Measurements from ENCODE around the gene ANKRD13D. TPM values are rescaled to one million over a fixed set of nuclear protein-coding genes. Genes with fewer than 3 reads are reported as not detected.

The ANKRD13D gene
- total RNA-seq, 3 donors from 2014 or later, result 67.7 to 75.4 (median 69.8) TPM

DNA sequence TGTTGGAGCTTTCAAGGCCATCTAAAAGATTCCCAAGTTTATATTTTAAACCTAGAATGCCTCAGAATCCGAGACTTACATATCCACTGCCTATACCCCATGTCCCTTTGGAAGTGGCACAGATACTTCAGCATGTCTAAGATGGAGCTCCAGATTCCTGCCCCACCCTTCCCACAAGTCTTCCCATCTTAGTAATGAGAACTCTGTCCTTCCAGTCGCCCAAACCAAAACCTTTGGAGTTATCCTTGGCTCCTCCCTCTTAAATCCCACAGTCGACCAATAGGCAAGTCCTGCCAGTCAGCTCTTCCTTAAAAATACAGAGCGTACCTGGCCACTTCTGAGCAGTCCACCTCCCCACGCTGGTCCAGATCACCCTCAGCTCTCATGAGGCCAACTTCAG is 59.9 kb downstream of the ANKRD13D start:
- no peak for DNase-seq
- H3K4me1 Mint-ChIP-seq (ENCODE audit: low read depth), result peaks cover 70% of the 10 kb centered on the region
- no peaks in the 10 kb centered on the region for H3K9me3 Mint-ChIP-seq
- no peaks in the 10 kb centered on the region for H3K27me3 Mint-ChIP-seq (ENCODE audit: low read depth)
- H3K4me3 Mint-ChIP-seq, result no peak overlapping the region
- H3K36me3 Mint-ChIP-seq (ENCODE audit: insufficient read depth), result no peaks in the 10 kb centered on the region
- no peak for ATAC-seq

- H3K4me1 Mint-ChIP-seq (ENCODE audit: low read depth), result peaks cover 70% of the 10 kb centered on the region
- DNase-seq (no peak), ATAC-seq (no peak)
- H3K4me3 Mint-ChIP-seq, result no peak overlapping the region
- H3K9me3 Mint-ChIP-seq, result no peaks in the 10 kb centered on the region
- H3K27me3 Mint-ChIP-seq (ENCODE audit: low read depth), result no peaks in the 10 kb centered on the region
- no peaks in the 10 kb centered on the region for H3K36me3 Mint-ChIP-seq (ENCODE audit: insufficient read depth)
These were observed 60.4 kb downstream of the ANKRD13D start for GRCh38 chr11:67349457-67349856.

DNA sequence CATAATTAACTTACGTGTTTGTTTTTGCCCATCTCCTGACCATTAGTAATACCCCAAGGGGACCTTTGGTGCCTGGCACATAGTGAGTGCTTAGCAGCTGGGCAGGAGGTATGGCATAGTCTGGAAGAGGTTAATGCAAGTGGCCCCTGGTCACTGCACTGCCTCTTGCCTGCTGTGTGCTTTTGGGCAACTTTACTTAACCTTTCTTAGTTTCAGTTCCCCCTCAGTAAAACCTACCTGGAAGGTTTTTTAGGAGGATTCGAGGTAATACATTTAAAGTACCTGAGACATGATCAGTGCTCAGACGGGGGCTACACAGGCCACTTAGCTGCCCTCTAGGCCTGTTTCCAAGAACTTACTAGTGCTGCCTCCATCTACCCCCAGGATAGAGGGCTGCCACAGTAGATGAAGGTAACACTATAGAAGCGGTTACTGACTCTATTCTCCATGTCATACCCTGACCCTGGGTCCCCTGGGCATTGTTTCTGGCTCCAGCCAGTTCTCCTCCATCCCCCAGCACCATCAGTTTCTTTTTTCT is 60.9 kb downstream of the ANKRD13D start:
- peaks cover 71% of the 10 kb centered on the region for H3K4me1 Mint-ChIP-seq (ENCODE audit: low read depth)
- H3K4me3 Mint-ChIP-seq, result no peak overlapping the region
- no peaks in the 10 kb centered on the region for H3K36me3 Mint-ChIP-seq (ENCODE audit: insufficient read depth)
- no peak for ATAC-seq
- H3K9me3 Mint-ChIP-seq, result no peaks in the 10 kb centered on the region
- DNase-seq, result no peak
- H3K27me3 Mint-ChIP-seq (ENCODE audit: low read depth), result no peaks in the 10 kb centered on the region

- ATAC-seq (peak; percentile 13 to 29), DNase-seq (peak; percentile 69)
- Mint-ChIP-seq H3K36me3 (ENCODE audit: insufficient read depth) (no peaks in the 10 kb centered on the region), H3K27me3 (ENCODE audit: low read depth) (no peaks in the 10 kb centered on the region), H3K4me3 (peak overlapping the region; percentile 96), H3K4me1 (ENCODE audit: low read depth) (peaks cover 59% of the 10 kb centered on the region), H3K9me3 (no peaks in the 10 kb centered on the region)
These were observed 62.3 kb downstream of the ANKRD13D start for GRCh38 chr11:67351275-67352005.

Other genes starting within 250 kb of the ANKRD13D start
- 1 to 10 TPM in 1 of 3 donors, under 1 TPM in 2; 0.35 to 1.1 (median 0.69) TPM for gene RHOD, start 232.5 kb upstream of the ANKRD13D start, total RNA-seq
- gene KDM2A, start 170.0 kb upstream of the ANKRD13D start, total RNA-seq, result 100 to 1,000 TPM in 2 of 3 donors, 10 to 100 TPM in 1; 94.2 to 114 (median 104) TPM
- gene GRK2, start 22.8 kb upstream of the ANKRD13D start, total RNA-seq, result 100 to 1,000 TPM; 152 to 172 (median 171) TPM
- 1 to 10 TPM; 4.8 to 7.2 (median 6.6) TPM for gene SSH3, start 14.2 kb downstream of the ANKRD13D start, total RNA-seq
- 10 to 100 TPM; 16.4 to 23.8 (median 22.0) TPM for gene POLD4, start 64.2 kb downstream of the ANKRD13D start, total RNA-seq
- 1 to 10 TPM in 2 of 3 donors, under 1 TPM in 1; 0.56 to 1.5 (median 1.4) TPM for gene CLCF1, start 84.3 kb downstream of the ANKRD13D start, total RNA-seq
- 10 to 100 TPM; 36.2 to 40.0 (median 36.2) TPM for gene RAD9A, start 102.7 kb downstream of the ANKRD13D start, total RNA-seq
- 100 to 1,000 TPM; 262 to 265 (median 264) TPM for gene PPP1CA, start 112.6 kb downstream of the ANKRD13D start, total RNA-seq
- 10 to 100 TPM; 63.5 to 90.1 (median 68.5) TPM for gene TBC1D10C, start 114.8 kb downstream of the ANKRD13D start, total RNA-seq
- gene CARNS1, start 126.4 kb downstream of the ANKRD13D start, total RNA-seq, result 1 to 10 TPM; 1.4 to 2.2 (median 1.5) TPM
- 10 to 100 TPM; 90.3 to 97.2 (median 92.7) TPM for gene RPS6KB2, start 139.2 kb downstream of the ANKRD13D start, total RNA-seq
- 100 to 1,000 TPM in 2 of 3 donors, 10 to 100 TPM in 1; 61.5 to 114 (median 108) TPM for gene PTPRCAP, start 148.4 kb downstream of the ANKRD13D start, total RNA-seq
- 100 to 1,000 TPM in 2 of 3 donors, 10 to 100 TPM in 1; 97.5 to 139 (median 114) TPM for gene CORO1B, start 154.2 kb downstream of the ANKRD13D start, total RNA-seq
- not detected for gene GPR152, start 163.4 kb downstream of the ANKRD13D start, total RNA-seq
- gene CABP4, start 166.1 kb downstream of the ANKRD13D start, total RNA-seq, result 1 to 10 TPM in 2 of 3 donors, under 1 TPM in 1; 0.48 to 1.5 (median 1.1) TPM
- gene TMEM134, start 179.9 kb downstream of the ANKRD13D start, total RNA-seq, result 10 to 100 TPM; 31.1 to 36.3 (median 32.9) TPM
- 100 to 1,000 TPM; 156 to 183 (median 166) TPM for gene AIP, start 193.7 kb downstream of the ANKRD13D start, total RNA-seq
- 100 to 1,000 TPM in 1 of 3 donors, 10 to 100 TPM in 2; 88.8 to 118 (median 96.4) TPM for gene PITPNM1, start 216.1 kb downstream of the ANKRD13D start, total RNA-seq
- 10 to 100 TPM; 79.1 to 89.1 (median 86.2) TPM for gene CDK2AP2, start 218.9 kb downstream of the ANKRD13D start, total RNA-seq
- not detected for gene CABP2, start 234.1 kb downstream of the ANKRD13D start, total RNA-seq

All from activated T-cell treated with anti-CD3 and anti-CD28 coated beads, Interleukin-2, amount 50 U/mL, for 4 hours (primary cell).